NCI-H1930 (cell line): Measurements from ENCODE around the gene CTNNA2.
A peak's percentile ranks its signal among the peaks of the same experiment; 100 is the strongest.
"Not testable (repeated sequence)": the region's sequence is repeated elsewhere in the genome, so short reads cannot be mapped to it uniquely, and the experiment has no call there.

Experiments used
- DNase-seq, 2 experiments: peaks; one replicate each; lab custom pipeline; 2025; lab: John Stamatoyannopoulos, UW

Gene CTNNA2

DNA sequence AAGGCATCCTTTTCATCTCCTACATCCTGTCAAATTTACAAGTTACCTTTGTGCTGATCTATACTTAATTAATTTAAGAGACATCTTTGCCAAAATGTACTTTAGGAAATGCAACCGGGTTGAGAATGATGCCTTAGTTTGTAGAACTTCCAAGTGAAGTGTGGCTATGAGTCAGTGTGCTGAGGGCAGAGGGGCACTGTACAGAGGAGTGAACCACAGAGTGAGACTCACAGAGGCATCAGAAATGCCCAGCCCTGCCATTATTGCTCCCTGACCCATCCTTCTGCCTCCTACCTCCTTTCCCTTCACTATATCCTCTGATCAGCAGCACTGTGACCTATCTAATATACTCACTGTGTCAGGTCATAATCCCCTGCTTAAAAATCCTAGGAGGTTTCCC lies 471.6 kb downstream of the CTNNA2 start:
- DNase-seq = no peak

DNA sequence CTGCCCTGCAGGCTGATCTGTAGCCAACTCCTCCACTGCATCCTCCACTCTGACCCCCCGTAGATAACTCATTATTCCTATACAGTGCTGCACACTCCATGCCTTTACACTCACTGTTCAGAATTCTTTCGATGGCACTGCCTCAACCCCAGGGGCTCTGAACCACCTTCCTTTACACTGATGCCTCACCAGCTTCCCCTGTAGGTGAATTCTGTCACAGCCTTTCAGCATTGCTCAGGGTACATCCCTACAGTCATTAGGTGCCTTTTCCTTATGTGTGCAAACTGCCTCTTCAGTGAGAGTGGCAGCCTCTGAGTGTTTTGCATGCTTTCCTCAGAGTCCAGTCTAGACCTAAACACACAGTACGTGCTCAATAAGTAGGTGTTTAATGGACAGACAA lies 472.3 kb downstream of the CTNNA2 start:
- DNase-seq = no peak

DNA sequence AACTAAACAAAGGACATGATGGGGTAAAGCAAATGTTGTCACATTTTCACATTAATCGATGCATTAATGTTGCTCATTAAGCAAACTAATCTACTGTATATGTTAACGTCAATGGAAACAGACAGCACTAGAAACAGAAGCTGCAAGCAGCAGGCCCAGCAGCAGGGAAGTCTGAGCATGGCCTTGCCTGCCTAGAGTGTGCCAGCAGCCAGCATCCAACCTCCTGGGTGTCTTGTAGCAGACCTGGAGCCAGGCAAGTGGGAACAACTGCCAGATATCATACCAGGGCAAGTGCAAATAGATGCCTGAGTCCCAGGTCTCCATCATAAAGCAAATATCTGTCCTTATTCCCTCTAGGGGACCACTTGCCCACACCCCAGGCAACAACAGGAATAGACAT lies 472.7 kb downstream of the CTNNA2 start:
- no peak for DNase-seq

DNA sequence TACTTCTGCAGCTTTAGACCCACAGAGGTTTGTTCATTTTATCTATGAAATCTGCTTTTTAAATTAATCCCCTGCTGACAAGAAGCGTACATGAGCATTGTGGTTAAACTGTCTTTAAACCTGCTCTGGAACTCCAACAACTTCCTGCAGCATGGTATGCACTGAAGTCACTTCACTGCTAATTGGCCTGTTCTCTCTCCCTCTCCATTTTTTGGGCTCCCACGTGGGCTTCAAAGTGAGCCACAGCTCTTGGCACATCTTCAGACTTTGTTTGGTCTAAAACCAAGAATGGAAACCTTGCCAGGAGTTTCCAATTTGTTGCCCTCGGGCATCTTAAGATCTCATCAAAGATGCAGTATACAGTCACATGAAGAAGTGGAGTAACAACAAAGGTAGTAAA lies 480.3 kb downstream of the CTNNA2 start:
- DNase-seq = no peak

DNA sequence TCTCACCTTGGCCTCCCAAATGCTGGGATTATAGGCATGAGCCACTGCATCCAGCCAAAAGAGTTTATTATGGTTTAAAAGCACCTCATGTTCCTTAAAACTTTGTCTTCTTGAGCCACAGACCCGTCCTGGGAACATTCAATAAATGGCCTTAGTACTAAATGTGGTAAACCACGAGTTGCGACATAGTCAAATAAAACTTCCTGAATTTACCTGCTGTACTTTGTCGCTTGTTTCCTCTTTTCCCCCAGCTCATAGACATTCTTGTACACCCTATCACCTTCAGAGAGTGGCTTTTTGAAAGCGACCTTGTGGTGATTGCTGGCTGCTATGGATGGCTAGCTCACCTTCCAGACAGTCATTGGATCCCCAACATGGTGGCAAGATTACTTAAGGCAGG lies 481.3 kb downstream of the CTNNA2 start:
- DNase-seq = no peak

DNA sequence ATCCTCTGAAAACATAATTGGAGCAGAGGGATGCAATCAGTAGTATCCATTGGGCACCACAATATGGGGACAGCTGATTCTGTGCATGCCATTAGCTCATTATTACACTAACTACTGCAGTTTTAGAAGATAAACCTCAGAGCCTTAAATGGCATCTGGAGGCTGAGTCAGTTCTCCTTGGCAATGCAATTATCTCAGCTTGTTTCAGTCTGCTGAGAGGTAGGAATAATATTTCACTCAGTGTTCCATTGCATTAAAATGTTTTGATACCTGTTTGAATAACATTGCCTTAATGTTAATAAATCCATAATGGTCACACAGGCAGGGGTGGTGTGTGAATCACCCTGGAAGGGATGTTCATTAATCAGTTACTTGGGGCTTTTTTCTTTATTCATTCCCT lies 482.1 kb downstream of the CTNNA2 start:
- DNase-seq = no peak

DNA sequence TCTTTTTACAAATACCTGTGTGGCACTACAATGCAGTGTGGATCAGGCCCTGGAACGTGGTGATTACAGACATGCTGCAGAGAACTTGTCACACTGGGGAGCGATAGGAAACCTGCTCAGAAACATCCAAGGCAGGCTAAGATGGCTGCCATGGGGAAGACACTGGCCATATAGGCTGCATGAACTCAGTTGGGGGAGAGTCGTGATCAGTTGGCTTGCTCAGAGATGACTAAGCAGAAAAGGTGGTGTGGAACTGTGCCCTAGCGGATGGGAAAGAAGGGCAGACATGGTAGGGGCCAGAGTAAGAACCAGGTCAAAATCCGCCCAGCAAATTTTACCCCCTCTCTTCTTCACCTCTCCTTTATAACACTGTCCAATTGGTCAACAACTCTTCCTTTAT lies 483.9 kb downstream of the CTNNA2 start:
- no peak for DNase-seq

DNA sequence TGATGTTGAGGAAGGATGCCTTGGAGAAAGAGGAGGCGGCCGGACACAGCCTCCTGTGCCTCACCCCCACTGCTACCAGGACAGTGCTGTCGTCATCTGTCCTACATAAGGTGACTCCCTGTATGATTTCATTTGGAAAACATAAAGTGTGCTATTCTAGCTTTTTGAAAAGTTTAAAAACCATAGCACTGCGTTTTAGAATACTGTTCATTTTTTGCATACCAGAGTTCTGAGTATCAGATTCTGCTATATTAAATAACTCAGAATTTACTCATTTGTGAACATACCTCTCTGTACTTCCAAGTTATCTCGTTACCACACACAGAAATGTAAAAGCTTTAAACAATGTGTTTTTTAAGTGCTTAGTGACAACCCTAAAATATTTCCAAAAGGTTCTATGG lies 488.9 kb downstream of the CTNNA2 start:
- DNase-seq = no peak

DNA sequence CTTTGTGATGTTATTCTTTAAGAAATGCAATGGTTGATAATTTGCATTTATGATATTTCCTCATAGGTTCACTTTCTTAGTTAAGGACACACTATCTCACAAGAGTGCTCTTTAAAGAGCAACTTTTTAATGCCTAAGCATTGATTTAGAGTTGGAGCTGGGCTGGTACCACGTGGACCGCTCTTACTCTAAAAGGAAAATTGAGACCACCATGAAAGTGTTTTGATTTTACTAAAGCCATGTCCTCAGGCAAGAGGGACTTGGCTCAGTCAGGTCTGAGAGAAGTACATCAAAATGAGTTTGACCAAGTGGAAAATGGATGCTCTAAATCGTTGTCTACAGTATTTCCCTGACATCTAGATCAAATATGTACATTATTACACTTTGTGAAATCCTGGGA lies 489.3 kb downstream of the CTNNA2 start:
- no peak for DNase-seq

DNA sequence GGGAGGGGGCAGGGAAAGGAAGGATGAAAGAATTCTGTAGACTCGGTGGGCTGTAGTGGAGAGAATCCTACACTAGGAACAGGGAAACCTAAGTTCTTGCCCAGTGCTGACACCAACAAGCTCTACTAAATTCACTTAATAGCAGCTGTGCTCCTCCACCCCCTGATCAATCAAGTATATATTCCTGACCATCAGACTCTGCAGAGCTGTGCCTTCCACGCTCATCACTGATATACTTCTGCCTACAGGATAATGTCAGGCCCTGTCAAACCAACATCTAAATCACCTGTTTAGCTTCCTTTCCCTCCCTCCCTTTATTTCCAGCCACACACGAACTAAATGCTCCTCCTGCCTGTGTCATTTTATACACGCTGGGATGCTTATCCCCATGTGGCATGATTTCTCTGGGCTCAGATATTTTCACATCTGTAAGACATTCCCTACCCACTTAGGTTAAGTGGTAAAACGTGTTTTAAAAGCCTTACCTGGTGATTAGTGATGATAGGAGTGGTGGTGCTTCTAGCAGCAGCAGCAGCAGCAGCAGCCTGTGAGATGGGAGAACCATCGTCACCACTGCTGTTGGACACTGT lies 489.8 kb downstream of the CTNNA2 start:
- no peak for DNase-seq

DNA sequence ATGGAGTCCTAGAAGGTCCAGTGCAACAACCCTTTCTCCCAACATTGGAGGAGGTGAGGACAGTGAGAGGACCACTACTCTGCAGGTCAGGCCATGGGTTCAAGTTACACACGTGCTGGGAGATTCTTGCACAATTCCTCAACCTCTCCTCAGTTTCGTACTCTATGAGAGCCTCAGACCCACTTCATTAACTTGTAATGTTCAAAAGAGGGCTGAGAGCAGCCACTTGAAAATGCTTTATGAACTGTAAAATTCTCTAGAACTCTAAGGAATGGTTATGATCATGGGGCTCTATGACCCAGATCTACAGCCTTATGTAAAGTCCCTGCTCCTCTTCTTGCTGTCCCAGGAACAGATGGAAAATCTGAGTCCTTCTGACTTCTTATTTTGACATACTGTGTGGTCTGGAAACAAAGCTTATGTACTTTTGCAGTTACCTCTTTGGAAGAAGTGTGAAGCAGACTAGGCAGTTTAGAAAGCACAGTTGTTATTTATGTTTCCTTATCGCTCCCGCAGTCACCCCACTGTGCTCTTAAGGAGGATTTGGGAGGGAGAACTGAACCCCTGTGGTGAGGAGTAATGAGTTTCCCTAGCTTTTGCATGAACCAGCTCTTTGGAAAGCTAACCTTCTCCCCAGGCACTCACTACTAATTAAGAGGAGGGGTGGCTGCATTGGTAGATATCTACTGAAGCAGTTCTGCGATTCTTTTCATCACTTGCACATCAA lies 495.1 kb downstream of the CTNNA2 start:
- DNase-seq = no peak

DNA sequence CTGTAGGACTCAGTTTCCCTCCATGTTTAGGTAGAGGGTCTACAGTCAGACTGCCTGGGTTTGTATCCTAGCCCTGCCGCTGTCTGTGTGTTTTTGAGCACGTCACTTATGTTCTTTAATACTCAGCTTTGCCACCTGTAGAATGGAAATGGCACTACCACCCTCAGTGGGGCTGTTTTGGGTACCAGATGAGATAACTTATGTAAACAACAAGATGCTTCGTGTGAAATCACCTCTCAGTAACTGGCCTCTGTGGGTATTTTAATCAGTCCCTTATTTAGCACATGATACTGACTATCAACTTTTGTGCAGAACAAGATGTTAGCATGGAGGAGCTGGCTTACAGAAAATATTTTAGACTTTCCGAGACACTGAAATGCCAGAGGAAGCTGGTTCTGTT lies 495.7 kb downstream of the CTNNA2 start:
- DNase-seq = no peak

DNA sequence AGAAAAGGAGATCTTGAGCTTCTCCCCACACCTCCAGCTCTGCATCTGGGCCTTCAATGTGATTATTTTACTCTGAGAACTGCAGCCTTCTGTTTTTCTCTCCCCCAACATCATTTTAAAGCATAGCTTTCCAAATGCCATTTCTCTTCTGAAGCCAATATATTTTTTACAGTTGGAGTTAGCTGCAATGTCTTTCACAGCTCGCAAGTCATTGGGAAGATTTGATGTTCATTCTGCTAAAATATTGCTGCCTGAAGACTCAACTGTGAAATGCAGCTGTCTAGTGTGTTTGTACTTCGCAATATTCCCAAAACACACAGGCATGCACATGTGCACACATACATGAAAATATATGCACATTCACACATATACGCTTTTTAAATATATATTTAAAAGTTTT lies 496.4 kb downstream of the CTNNA2 start:
- no peak for DNase-seq

DNA sequence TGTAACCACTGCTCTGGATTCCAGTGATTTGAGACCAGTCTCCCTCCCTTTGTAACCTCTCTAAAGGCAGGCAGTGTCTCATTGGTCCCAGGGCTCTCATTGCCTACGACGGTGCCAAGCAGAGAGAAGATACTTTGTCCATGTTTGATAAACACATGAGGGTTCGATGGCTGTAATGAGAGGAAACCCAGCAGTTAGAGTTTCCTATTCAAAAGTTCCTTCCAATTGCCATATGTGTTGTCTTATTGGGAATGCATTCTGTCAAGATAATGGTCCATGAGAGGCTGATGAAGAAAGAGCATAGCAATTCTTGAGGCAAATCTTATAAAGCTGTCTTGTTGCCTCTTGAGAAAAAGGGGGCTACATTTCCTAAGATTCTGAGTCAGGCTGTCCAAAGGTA lies 499.2 kb downstream of the CTNNA2 start:
- DNase-seq = no peak

DNA sequence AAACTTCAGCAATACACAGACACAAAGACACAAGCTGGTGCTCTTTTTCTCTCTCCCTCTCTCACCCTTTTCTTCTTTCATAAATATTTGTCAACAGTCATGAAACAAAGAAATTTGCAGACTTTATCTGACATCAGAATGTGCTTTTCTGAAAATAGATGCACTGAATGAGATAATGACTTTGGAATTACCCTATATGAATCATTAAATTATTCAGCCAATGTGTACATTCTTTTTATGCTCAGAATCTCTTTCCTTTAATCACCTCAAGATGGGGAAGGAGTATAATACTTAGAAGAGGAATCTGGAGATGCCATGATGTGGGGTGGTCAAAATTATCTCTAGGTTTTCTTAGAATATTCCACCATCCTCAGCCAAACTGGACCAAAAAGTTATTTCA lies 501.8 kb downstream of the CTNNA2 start:
- DNase-seq = no peak

DNA sequence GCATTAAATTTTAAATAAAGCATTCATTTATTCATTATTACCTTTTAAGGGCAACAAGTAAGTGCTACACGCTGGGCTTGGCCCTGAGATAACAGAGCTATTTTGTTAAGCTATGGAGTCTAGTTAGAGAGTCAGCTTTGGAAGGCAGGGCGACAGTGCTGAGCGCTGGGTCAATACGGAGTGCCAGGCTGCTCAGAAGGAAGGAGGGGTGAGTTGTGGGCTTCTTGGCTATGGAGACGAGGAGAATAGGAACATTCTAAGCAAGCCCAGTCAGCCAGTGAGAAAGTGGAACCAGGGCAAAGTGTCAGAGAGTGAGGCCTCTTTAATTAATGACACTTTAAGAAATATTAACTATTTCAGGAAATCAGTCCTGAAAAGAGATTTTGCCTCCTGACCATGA lies 503.3 kb downstream of the CTNNA2 start:
- DNase-seq = no peak

DNA sequence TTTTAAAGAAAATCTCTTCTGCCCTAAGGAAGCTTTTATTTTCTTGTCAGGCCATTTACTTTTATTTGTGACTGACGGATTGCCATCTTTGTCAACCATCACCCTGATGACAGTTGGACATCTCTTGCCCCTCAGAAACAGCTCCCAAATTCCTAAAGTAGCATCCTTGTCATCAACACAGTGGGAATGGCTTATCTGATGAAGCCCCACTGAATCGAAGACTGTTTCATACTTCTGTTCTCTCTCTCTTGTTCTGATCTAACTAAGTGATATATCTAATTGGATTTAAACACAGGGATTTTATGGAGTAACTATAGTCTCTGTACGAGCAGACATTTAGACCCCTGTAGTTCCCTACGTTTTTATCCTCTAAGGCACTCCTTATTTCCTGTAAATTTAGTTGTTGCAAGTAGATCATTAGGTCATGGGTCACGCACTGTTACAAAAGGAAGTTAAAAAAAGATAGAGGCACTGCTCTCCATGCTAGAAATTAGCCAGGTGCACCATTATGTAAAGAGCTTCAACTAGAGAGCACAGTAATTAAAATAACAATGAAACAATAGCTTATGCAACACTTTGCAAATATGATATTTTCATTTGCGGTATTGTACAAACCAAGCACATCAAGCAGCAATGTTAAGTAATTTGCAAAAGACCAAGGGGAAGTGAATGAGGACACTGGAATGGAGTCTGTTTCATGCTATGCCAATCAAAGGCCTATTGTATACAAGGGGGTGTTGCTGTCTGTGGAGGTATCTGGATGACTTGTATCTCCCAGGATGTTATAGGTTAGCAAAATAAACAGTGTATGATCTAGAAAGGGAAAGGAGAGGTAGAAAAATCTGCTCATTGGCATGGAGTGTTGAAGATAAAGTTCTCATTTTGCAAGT lies 507.0 kb downstream of the CTNNA2 start:
- DNase-seq = peak; percentile 75 to 88

DNA sequence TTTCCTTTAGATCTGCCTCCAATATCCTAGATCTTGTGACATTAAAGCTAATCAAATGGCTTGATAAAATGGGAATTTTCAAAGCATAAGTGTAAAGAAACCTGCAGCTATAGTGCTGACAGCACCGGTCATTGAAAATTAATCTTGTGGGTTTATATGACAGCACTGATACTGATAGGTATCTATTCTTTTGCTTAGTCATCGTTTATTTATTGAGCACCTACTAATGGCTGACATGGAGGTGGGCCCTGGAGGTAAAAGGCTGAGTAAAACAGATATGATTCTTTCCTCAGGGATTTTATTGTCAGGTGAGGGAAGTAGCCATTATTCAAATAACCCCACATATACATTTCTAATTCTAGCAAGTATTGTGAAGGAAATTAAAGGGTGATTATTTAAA lies 509.2 kb downstream of the CTNNA2 start:
- no peak for DNase-seq

DNA sequence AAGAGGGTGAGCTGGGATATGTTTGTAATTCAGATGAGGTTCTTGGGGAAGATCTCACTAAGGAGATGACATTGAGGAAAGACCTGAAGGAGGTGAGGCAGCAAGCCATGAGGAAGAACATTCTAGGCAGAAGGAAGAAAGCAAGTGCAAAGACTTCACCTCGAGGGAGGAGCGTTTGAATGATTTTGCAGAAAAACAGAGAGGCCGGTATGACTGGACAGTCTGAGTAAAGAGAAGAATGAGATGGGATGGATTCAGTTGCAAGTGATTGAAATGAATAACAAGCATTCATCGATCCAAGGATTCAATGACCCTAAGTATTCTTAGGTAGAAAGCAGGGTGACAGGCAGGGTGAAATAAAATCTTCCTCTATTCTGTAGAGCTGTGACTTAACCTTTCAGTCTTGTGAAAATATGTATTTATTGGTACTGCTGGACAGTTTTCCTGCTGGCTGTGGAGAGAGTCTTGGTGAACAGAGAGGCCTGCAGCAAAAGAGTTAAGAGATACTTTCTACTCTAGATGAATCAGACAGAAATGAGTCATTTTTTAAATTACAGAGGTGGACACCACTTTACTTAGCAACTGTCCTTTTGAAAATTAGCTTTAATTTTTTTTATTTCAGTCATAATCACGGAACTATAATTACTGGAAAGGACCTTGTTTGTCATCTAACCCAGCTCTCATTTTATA lies 513.3 kb downstream of the CTNNA2 start:
- no peak for DNase-seq

DNA sequence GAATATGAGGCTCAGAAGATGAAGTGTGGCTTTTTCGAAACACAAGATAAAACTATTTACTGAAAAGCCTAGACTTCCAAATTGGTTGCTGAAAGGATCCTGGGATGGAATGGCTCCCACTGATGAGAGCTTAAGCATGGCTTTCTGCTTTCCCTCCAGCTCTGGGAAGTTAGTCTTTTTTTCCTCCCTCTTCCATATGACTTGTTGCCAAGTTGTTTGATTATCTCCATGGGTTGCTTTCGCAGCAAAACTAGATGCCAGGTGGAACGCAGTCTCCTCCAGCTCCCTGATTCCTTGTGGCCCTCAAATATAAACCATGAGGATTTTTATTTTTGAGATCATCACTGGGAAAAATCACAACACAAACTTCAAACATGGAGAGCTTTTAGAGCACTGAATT lies 515.2 kb downstream of the CTNNA2 start:
- no peak for DNase-seq

DNA sequence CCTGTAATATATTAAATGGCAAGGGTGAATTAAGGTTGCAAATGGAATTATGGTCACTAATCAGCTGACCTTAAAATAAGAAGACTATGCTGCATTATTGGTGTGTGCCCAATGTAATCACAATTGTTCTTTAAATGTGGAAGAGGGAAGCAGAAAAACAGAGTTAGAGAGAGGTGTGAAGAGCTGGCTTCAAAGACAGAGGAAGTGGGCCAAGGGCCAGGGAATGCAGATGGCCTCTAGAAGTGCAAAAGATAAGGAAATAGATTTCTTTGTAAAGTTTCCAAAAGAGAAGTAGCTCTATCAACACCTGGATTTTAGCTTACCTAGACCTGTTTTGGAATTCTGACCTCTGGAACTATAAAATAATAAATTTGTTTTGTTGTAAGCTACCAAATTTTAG lies 515.7 kb downstream of the CTNNA2 start:
- DNase-seq = no peak

DNA sequence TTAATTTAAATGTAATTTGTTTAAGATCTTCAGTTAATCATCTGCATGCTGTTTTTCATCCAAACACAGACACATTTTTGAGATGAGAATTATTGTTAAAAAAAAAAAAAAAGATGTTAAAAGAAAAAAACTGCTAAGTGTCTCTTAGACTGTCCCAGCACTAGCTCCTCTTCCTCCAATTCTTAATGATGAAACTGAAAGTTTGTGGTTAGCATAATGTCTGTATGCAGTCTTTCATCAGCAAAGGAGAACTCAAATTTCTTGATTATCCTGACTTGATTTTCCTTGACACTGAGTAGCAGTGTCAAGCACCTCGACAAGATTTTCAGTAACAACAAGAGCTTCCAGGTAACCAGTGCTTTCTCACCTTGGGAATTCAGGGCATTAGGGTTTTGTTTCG lies 517.3 kb downstream of the CTNNA2 start:
- no peak for DNase-seq

DNA sequence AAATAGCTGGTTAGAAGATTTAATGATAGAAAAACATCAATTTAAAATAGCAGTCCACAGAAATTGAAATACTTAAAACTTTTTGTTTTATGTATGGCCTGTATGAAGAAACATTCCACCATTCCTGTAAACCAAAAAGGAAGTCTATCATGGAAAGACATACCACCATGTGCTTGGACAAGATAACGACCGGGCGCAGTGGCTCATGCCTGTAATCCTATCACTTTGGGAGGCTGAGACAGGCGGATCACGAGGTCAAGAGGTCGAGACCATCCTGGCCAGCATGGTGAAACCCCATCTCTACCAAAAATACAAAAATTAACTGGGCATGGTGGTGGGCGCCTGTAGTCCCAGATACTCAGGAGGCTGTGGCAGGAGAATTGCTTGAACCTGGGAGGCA lies 519.8 kb downstream of the CTNNA2 start:
- not testable (repeated sequence) for DNase-seq
